ENCODE measurements around the gene ADARB1.

GRCh38 chr21:45215213-45215612, 140.8 kb downstream of the ADARB1 start:
- TF ChIP-seq CTCF (IDR thresholded peaks at IDR 0.05; ENCODE audit: insufficient read depth, low read depth, low read length) (no peak), EZH2 (IDR thresholded peaks at IDR 0.05; ENCODE audit: insufficient read depth, low read length) (no peak)

Measured in astrocyte (in vitro differentiated cells and primary cell).